K562 (cell line): ENCODE results near the gene DEF6. TPM values are rescaled to one million over a fixed set of nuclear protein-coding genes. Genes with fewer than 3 reads are reported as not detected.

Experiments used
- ATAC-seq: fragments of 200-7000 bp; cut with Tn5 transposase; 3 replicates; pipeline ENCODE4 v1.9.1; 2020; ENCODE audit warnings: moderate library complexity
- BruUV-seq: library from RNA; stranded (reverse); fragments of 400-500 nt; replicated peaks from 2 replicates; lab custom pipeline; 2021; lab: Mats Ljungman, UMichigan
- CTCF ChIA-PET: fragments of 300-600 bp; formaldehyde crosslinking; extraction: SDS; loops from one replicate; lab custom pipeline; 2021; ENCODE audit warnings: low intra/inter-chr PET ratio; lab: Yijun Ruan, JAX
- POLR2A ChIA-PET: fragments of 300-600, 350-650 bp; sonication (Branson Sonifier 250); formaldehyde crosslinking; extraction: SDS; loops from one replicate; lab custom pipeline; 2021; ENCODE audit warnings: antibody characterized with exemption, inconsistent platforms; lab: Yijun Ruan, JAX
- DNase-seq, 4 experiments: peaks; one replicate each; pipeline versions ENCODE4 v3.0.0 to v3.0.0-alpha.2; 2011 to 2018; ENCODE audit warnings: low spot score in 3 of 4, mixed read lengths in 3 of 4; ENCODE audit errors: extremely low read depth in 1 of 4
- FAIRE-seq: peaks from 2 replicates; lab custom pipeline; 2011; peaks lifted over from hg19 to GRCh38; lab: Jason Lieb, UNC
- H2AFZ ChIP-seq: 2 replicates; pipeline ENCODE4 v1.6.0; 2011; ENCODE audit warnings: low read depth, low read length, control low read depth, inconsistent platforms
- H3K27ac ChIP-seq: fragments of 200-600 bp; 3 replicates; pipeline ENCODE4 v1.8.0; 2011; ENCODE audit warnings: low read depth, mild to moderate bottlenecking, control low read depth, inconsistent platforms, low read length, moderate library complexity, mixed read lengths; ENCODE audit errors: extremely low read depth
- H3K27me3 ChIP-seq, 2 experiments: fragments of 300-600 bp in 1 of 2; 2 replicates in 1 of 2; 3 replicates in 1 of 2; pipeline versions ENCODE4 v1.6.0 to v1.8.0; 2011; ENCODE audit warnings: inconsistent platforms in 2 of 2, low read length in 2 of 2, mild to moderate bottlenecking in 1 of 2, mixed read lengths in 1 of 2, moderate library complexity in 1 of 2; ENCODE audit not compliant: control insufficient read depth in 2 of 2, insufficient read depth in 2 of 2
- H3K36me3 ChIP-seq: fragments of 300-600 bp; 3 replicates; pipeline ENCODE4 v1.8.0; 2011; ENCODE audit warnings: mild to moderate bottlenecking, low read length, inconsistent platforms; ENCODE audit not compliant: control insufficient read depth, insufficient read depth
- H3K4me1 ChIP-seq, 2 experiments: fragments of 200-600 bp in 1 of 2; replicated peaks in 1 of 2; 2 replicates in 1 of 2; 3 replicates in 1 of 2; pipeline versions ENCODE4 v1.5.1 to v1.8.0; 2011; ENCODE audit warnings: inconsistent platforms in 2 of 2, low read length in 2 of 2, mild to moderate bottlenecking in 1 of 2, mixed read lengths in 1 of 2, moderate library complexity in 1 of 2; ENCODE audit not compliant: control insufficient read depth in 2 of 2, insufficient read depth in 2 of 2
- H3K4me2 ChIP-seq: 2 replicates; pipeline ENCODE4 v1.6.1; 2011; ENCODE audit warnings: low read length, control low read depth, inconsistent platforms, mixed read lengths; ENCODE audit not compliant: insufficient read depth
- H3K4me3 ChIP-seq: fragments of 200-600 bp; sonication (generic), shearing (Covaris generic); 2 replicates; pipeline ENCODE4 v1.5.1; 2016; ENCODE audit warnings: control low read depth, inconsistent platforms
- H3K79me2 ChIP-seq: fragments of 200-600 bp; 3 replicates; pipeline ENCODE4 v1.8.0; 2011; ENCODE audit warnings: low read length, inconsistent platforms; ENCODE audit not compliant: control insufficient read depth, insufficient read depth
- H3K9ac ChIP-seq, 2 experiments: 2 replicates each; pipeline versions ENCODE4 v1.6.0 to v1.6.1; 2011; ENCODE audit warnings: low read depth in 2 of 2, low read length in 2 of 2, control low read depth in 1 of 2, inconsistent platforms in 1 of 2, mild to moderate bottlenecking in 1 of 2, mixed read lengths in 1 of 2; ENCODE audit not compliant: insufficient read depth in 1 of 2
- H3K9me1 ChIP-seq: one replicate; pipeline ENCODE4 v1.6.0; 2011; ENCODE audit warnings: inconsistent platforms, mild to moderate bottlenecking, low read length, moderate library complexity; ENCODE audit not compliant: control insufficient read depth, insufficient read depth
- H3K9me3 ChIP-seq: replicated peaks from 2 replicates; pipeline ENCODE4 v1.5.1; 2011; ENCODE audit warnings: low read depth, low read length, inconsistent platforms; ENCODE audit not compliant: control insufficient read depth, insufficient read depth
- H4K20me1 ChIP-seq: replicated peaks from 2 replicates; pipeline ENCODE4 v1.6.1; 2011; ENCODE audit warnings: low read length, inconsistent platforms, mixed read lengths; ENCODE audit not compliant: control insufficient read depth, insufficient read depth
- ARHGAP35 ChIP-seq: fragments of 450-650 bp; IDR thresholded peaks from 2 replicates; pipeline ENCODE4 v1.6.1; 2018; ENCODE audit not compliant: partially characterized antibody
- POLR2G ChIP-seq: fragments of 200-400 bp; formaldehyde crosslinking; IDR thresholded peaks from 2 replicates; pipeline ENCODE4 v1.6.1; 2017; ENCODE audit warnings: low read depth, mild to moderate bottlenecking, antibody characterized with exemption, low read length, moderate library complexity
- STAT5A ChIP-seq: IDR thresholded peaks from 2 replicates; pipeline ENCODE4 v1.6.1; 2012; ENCODE audit warnings: low read length, inconsistent platforms, borderline replicate concordance
- WGBS: fragments of 100-300 bp; shearing (Covaris generic); methylation state at CpG from one replicate; pipeline ENCODE4 v1.1.6; 2016; ENCODE audit warnings: low coverage, mixed read lengths; ENCODE audit not compliant: insufficient coverage; ENCODE audit errors: missing lambda C conversion rate; 5-methylcytosine and 5-hydroxymethylcytosine counted together
- in situ Hi-C: fragments of 300-500 bp; cut with MboI; formaldehyde crosslinking; loops from 4 replicates; pipeline ENCODE4 v1.15.0; 2018; ENCODE audit warnings: inconsistent platforms, mixed read lengths
- intact Hi-C: fragments of 100-400 bp; cut with micrococcal nuclease; formaldehyde crosslinking; loops from 2 replicates; pipeline ENCODE4 v1.14.2; 2022
- polyA plus RNA-seq, 8 experiments: library from polyadenylated mRNA; depleted of rRNA in 4 of 8; stranded (reverse) in 5 of 8; unstranded in 3 of 8; fragments of >200 nt; fragmentation: Nextera tagmentation in 2 of 8; fragmentation: Illumina TruSeq in 1 of 8; extraction: Ambion mirVana in 2 of 8; extraction: Trizol in 1 of 8; gene quantifications; 2 replicates each; pipeline versions ENCODE4 v1.2.1 to v1.2.3, GENCODE V29; 2011 to 2014; ENCODE audit warnings: inconsistent platforms in 1 of 8, missing spikeins in 1 of 8
- total RNA-seq, 7 experiments: library from RNA; depleted of rRNA in 6 of 7; stranded (reverse); fragments of >200 nt in 6 of 7; fragmentation: Illumina TruSeq in 2 of 7; extraction: Trizol in 2 of 7; gene quantifications; 2 replicates each; pipeline versions ENCODE4 v1.2.1 to v1.2.3, GENCODE V29; 2011 to 2021; ENCODE audit warnings: low replicate concordance in 1 of 7
- TF ChIP-seq, protein P1 (sequence below): sonication (generic); formaldehyde crosslinking; IDR thresholded peaks from 2 replicates; pipeline ENCODE4 v1.8.1; 2023; ENCODE audit warnings: mild to moderate bottlenecking, missing genetic modification reagents
- TF ChIP-seq, protein P2 (sequence below), 2 experiments: fragments of 450-650 bp; conservative IDR thresholded peaks; 2 replicates each; pipeline ENCODE4 v1.6.1; 2017; ENCODE audit warnings: mild to moderate bottlenecking in 2 of 2, moderate library complexity in 2 of 2

DEF6 gene
- total and polyA plus RNA-seq, 9 of the 15 experiments (the other 6 are each of a cell fraction or from before 2014, with no cell fraction given), result 1.3 to 44.6 (median 22.7) TPM

DNA sequence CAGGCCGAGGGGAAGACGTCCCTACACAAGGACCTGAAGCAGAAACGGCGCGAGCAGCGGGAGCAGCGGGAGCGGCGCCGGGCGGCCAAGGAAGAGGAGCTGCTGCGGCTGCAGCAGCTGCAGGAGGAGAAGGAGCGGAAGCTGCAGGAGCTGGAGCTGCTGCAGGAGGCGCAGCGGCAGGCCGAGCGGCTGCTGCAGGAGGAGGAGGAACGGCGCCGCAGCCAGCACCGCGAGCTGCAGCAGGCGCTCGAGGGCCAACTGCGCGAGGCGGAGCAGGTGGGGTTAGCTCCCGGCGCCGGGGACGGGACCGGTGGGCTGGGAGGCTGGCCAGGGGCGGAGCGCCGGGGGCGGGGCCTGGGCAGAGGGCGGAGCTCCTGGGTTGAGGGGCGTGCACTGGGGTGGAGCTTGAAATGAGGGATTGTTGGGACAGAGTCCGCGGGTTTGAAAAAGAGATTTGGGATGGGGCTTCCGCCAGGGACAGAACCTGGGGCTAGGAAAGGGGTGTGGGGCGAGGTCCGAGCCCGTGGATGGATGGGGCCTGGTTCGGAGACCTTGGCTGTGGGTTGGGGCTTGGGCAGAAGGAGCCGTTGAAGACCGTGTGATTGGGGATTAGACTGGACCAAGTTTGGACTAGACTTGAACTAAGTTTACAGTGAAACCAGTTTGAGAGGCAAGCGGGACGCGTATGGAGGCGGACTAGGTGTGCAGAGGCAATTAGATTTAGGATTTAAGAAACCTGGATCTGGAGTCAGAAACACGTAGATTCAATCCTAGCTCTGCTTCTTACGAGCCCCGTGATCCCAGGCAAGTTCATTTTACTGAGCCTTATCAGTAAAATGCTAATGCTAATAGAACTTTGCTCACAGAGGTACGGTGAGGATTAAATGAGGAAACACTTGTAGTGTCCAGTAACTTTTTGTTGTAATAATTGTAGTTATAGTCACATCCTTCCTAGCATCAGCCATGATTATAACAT is 20.9 kb downstream of the DEF6 start:
- CTCF ChIA-PET, result interaction anchor here (0.7 kb wide), 1 partner anchor 259 kb away, joined by 3 read pairs; no protein-coding TSS in a partner anchor
- H2AFZ ChIP-seq, result no peak overlapping the region
- H3K9ac ChIP-seq, result no peak overlapping the region
- H3K4me2 ChIP-seq, result no peak overlapping the region
- ATAC-seq (peak; percentile 91), FAIRE-seq (no peak), DNase-seq (peak in 3 of 4 experiments; percentile 59 to 77 (median 73))
- in situ Hi-C loops (no loop called here), intact Hi-C loops (no loop called here)
- H3K4me3 ChIP-seq, result no peak overlapping the region
- no peaks in the 10 kb centered on the region for H3K27me3 ChIP-seq
- POLR2A ChIA-PET, result interaction anchor here (1.0 kb wide), 1 partner anchor 8 kb away, joined by 3 read pairs; no protein-coding TSS in a partner anchor
- no peaks in the 10 kb centered on the region for H3K9me3 ChIP-seq
- no peak overlapping the region for H3K27ac ChIP-seq
- no peaks in the 10 kb centered on the region for H3K79me2 ChIP-seq
- WGBS, result 91% methylated on average over 40 of the region's 55 CpGs
- TF ChIP-seq, protein P1, sequence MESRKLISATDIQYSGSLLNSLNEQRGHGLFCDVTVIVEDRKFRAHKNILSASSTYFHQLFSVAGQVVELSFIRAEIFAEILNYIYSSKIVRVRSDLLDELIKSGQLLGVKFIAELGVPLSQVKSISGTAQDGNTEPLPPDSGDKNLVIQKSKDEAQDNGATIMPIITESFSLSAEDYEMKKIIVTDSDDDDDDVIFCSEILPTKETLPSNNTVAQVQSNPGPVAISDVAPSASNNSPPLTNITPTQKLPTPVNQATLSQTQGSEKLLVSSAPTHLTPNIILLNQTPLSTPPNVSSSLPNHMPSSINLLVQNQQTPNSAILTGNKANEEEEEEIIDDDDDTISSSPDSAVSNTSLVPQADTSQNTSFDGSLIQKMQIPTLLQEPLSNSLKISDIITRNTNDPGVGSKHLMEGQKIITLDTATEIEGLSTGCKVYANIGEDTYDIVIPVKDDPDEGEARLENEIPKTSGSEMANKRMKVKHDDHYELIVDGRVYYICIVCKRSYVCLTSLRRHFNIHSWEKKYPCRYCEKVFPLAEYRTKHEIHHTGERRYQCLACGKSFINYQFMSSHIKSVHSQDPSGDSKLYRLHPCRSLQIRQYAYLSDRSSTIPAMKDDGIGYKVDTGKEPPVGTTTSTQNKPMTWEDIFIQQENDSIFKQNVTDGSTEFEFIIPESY (CRISPR knock-in tag), result peak; percentile 90; the same call in 1 of the 2 replicates
- TF ChIP-seq ARHGAP35 (no peak), STAT5A (no peak), POLR2G (peak; percentile 57; the same call in 1 of the 2 replicates)
- TF ChIP-seq, protein P2, sequence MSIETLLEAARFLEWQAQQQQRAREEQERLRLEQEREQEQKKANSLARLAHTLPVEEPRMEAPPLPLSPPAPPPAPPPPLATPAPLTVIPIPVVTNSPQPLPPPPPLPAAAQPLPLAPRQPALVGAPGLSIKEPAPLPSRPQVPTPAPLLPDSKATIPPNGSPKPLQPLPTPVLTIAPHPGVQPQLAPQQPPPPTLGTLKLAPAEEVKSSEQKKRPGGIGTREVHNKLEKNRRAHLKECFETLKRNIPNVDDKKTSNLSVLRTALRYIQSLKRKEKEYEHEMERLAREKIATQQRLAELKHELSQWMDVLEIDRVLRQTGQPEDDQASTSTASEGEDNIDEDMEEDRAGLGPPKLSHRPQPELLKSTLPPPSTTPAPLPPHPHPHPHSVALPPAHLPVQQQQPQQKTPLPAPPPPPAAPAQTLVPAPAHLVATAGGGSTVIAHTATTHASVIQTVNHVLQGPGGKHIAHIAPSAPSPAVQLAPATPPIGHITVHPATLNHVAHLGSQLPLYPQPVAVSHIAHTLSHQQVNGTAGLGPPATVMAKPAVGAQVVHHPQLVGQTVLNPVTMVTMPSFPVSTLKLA (conservative IDR thresholded peaks at IDR 0.05), result no peak
- BruUV-seq, result no TSS peak
- H3K36me3 ChIP-seq, result peaks cover 31% of the 10 kb centered on the region; the same call in 2 of the 3 replicates
- H4K20me1 ChIP-seq, result no peaks in the 10 kb centered on the region
- H3K4me1 ChIP-seq, result peaks cover 0 to 14% of the 10 kb centered on the region in 2 experiments; a peak in 1 of 5 replicates
- no peaks in the 10 kb centered on the region for H3K9me1 ChIP-seq
